NOMO-1 treated with dmso at 0.1 percent for 144 hours (cell line): ENCODE data around the gene SEC14L5.

ENCODE experiments used
- DNase-seq: peaks from one replicate; lab custom pipeline; 2025; ENCODE audit not compliant: unreplicated experiment; lab: John Stamatoyannopoulos, UW

The SEC14L5 gene

DNA sequence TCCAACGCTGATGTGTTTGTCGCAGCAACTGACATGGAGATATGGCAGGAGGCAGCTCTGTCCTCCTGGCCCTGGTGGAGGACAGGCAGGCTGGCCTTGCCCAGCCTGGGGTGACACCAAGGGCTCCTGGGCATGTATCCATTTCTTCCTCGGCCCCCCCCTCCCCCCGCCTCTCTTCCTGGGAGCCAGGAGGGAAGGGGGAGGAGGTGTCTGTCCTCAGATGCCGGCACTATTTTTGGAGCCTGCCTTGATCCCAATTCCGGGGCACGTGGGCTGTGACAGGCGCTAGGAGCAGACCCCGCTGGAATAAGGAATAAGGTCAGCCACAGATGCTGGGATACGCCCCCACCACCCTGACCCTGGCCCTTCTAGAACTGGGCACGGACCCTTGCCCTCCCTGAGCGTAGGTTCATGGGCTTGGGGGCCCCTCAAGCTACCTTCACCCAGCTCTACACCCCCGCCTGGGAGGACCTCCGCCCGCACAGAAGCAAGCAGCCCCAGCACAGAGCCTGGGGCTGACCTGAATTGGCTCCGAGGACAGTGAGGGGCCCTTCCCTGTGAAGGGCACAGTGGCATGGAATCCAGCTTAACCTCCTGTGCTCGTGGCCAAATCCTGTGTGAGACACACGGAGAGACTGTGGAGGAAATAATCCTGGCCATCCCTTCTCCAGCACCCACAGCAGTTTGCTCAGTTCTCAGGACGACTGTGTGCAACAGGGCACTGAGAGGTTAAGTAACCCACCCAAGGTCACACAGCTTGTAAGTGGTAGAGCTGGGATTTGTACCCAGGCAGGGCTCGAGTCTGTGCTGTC, 24.1 kb downstream of the SEC14L5 start:
- no peak for DNase-seq

DNA sequence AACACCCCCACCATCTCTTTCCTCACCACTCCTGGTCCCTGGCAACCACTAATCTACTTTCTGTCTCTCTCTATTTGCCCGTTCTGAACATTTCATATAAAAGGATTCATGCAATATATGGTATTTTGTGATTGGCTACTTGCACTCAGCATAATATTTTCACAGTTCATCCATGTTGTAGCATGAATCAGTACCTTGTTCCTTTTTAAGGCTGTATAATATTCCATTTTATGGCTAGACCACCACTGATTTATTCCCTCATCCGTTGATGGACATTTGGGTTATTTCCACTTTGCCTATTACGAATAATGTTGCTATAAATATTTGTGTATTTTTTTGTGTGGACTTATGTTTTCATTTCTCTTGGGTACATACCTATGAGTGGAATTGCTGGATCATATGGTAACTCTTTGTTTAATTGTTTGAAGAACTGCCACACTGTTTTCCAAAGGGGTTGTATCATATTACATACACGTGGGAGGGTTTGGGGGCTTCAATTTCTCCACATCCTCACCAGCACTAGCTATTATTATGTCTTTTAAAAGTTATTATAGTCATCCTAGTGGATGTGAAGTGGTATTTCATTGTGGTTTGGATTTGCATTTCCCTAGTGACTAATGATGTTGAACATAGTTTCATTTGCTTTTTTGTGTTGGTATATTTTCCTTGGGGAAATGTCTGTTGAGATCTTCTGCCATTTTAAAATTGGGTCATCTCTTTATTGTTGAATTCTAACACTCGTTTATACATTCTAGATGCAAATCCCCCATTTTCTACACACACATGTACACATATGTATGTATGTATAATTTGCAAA, 26.3 kb downstream of the SEC14L5 start:
- no peak for DNase-seq

GRCh38 chr16:4987250-4987579, 29.1 kb downstream of the SEC14L5 start:
- no peak for DNase-seq

DNA sequence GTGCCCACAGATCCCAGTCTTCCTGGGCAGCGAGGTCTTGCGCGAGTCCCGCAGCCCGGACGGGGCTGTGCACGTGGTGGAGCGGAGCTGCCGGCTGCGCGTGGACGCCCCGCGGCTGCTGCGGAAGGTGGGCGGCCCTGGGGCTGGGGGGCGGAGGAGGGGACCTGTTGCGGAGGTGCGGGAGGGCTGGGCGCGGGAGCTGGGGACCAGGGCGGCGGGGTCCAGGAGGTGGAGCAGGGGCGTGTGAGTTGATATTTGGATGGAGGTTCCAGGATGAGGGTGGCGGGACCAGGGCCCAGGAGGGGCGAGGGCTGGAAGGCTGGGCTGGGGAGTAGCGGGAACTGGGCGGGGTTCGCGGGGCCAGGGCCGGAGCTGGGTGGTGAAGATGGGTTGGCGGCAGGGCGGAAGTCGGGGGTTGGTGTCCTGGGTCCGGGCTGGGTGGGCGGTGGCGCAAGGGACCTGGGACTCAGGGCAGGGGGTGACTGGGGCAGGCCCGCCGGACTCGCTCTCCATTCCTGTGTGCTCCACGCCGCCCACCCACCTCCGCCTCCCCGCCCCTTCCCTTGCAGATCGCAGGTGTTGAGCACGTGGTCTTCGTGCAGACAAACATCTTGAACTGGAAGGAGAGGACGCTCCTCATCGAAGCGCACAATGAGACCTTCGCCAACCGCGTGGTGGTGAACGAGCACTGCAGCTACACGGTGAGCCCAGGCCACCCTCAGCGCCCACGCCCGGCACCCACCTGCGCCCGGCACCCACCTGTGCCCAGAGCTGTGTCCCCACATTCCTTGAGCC, 29.6 kb downstream of the SEC14L5 start:
- no peak for DNase-seq

DNA sequence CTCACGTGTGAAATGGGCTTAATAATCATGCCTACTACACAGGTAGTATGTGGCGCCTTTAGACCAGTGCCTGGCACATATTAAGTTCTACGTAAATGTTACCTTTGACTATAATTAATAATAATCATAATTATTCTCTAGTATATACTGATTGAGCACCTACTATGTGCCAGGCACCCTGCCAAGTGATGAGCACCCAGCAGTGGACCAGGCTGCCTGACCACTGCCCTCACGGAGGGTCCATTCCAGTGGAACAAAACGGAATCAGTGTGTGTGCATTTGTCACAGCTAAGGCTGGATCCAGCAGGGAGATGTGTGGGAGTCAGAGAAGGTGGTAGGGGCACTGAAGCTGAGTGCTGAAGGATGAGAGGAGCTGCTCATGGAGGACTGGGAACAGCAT, 30.5 kb downstream of the SEC14L5 start:
- DNase-seq: no peak

DNA sequence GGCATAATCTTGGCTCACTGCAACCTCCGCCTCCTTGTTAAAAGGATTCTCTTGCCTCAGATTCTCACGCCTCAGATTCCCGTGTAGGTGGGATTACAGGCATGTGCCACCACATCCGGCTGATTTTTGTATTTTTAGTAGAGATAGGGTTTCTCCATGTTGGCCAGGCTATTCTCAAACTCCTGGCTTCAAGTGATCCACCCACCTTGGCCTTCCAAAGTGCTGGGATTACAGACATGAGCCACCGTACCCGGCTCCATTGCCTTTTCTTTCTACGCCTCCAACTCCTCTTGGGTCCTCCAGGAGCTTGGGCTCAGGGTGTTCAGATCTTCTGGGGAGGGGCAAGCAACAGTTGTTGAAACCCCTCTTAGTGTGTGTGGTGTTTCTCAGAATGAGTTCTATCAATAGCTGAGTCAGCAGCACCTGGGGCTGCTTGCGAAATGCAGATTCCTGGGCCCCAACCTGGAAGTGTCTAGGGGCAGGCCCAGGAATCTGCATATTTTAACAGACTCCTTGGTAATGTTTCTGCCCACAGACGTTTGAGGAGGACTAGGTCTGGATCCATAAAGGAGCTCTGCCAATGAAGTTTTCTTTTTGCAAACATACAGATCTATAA, 31.4 kb downstream of the SEC14L5 start:
- no peak for DNase-seq

DNA sequence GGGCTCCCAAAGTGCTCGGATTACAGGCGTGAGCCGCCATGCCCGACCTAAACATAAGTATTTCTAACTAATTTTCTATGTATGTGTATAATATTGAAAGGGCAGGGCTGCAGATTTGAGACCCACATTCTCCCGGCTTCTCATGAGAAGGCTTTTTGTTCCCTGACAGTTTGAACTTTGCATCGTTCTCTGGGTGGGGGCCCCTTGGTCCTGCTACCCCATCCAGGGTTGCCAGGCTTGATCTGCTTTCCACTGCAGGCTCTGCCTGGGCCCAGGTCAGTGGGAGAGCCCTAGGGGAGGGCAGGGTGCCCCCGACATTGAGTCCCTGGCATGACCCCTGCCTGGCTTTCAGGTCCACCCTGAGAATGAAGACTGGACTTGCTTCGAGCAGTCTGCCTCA, 32.3 kb downstream of the SEC14L5 start:
- no peak for DNase-seq

DNA sequence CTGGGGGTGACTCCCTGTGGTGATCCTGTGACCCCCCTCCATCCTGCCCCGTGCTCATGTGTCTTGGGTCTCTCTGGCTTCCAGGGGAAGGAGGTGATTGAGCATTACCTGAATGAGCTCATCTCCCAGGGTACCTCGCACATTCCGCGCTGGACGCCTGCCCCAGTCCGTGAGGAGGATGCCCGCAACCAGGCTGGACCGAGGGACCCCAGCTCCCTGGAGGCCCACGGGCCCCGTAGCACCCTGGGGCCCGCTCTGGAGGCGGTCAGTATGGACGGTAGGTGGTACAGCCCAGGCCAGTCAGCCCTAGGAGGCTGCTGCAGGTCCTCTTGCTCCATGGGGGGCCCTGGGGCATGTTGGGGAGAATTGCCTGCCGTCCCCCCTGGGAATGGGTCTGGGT, 33.6 kb downstream of the SEC14L5 start:
- no peak for DNase-seq

- no peak for DNase-seq
Measured at GRCh38 chr16:4994719-4995434, 36.7 kb downstream of the SEC14L5 start.

DNA sequence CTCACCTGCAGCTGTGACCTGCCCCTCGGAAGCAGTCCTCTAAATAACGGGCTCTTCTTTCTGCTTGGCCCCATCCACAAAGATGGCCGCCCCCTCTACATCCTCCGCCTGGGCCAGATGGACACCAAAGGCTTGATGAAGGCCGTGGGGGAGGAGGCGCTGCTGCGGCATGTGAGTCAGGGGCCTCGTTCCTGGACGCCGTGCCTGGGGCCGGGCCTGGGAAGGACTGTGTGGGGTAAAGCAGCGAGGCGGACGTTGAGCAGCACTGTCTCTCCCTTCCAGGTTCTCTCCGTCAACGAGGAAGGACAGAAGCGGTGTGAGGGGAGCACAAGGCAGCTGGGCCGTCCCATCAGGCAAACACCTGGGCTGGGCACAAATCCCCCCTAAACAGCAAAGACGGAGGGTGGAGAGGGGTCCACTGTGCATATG, 42.5 kb downstream of the SEC14L5 start:
- no peak for DNase-seq

GRCh38 chr16:5001571-5001970, 43.4 kb downstream of the SEC14L5 start:
- no peak for DNase-seq

DNA sequence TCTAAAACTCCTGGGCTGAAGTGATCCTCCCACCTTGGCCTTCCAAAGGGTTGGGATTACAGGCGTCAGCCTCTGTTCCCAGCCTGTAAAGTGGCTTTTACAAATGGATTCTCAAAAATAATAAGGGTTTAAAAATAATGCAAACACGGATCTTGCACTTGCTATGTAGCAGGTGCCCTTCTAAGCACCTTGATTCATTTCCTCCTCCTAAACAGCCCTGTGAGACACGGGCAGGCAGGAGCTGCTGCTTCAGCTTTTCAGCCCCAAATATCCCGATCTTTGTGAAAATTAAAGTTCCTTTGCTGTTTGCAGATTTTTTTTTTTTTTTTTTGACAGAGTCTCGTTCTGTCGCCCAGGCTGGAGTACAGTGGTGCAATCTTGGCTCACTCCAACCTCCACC, 43.9 kb downstream of the SEC14L5 start:
- no peak for DNase-seq

GRCh38 chr16:5002699-5003143, 44.6 kb downstream of the SEC14L5 start:
- no peak for DNase-seq

- DNase-seq: no peak
Measured at GRCh38 chr16:5003211-5003610, 45.1 kb downstream of the SEC14L5 start.

DNA sequence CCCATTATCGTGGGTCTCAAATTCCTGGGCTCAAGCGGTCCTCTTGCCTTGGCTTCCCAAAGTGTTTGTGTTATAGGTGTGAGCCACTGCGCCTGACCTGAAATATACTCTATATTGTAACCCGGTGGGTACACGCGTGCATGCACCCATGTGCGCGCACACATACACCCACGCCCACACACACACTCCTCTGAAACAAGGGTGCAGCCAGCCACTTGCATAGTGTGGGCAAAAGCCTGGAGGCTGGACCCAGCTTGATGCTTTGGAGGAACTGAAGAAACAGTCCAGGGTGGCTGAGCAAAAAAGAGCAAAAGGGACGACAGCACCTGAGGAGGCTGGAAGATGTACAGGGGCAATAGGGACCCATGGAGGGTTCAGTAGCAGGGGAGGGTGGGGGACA, 45.7 kb downstream of the SEC14L5 start:
- no peak for DNase-seq

DNA sequence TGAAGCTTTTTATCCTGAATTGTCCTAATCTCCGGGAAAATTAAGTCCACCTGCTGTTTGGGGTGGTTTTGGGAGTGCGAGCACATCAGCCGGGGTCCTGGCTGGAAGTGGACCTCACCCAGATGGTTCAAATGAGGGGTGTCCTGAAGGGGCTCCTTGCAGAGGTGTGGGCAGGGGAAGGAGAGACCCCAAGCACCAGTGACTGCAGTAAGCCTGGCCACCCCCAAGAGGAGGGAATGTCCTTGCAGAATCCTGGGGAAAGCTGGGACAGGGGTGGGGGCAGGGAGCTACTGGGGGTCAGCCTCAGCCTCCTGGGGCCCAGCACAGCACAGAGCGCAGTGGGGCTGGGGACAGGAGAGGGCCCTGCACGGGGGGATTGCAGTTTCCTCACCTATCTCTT, 46.2 kb downstream of the SEC14L5 start:
- DNase-seq: no peak

DNA sequence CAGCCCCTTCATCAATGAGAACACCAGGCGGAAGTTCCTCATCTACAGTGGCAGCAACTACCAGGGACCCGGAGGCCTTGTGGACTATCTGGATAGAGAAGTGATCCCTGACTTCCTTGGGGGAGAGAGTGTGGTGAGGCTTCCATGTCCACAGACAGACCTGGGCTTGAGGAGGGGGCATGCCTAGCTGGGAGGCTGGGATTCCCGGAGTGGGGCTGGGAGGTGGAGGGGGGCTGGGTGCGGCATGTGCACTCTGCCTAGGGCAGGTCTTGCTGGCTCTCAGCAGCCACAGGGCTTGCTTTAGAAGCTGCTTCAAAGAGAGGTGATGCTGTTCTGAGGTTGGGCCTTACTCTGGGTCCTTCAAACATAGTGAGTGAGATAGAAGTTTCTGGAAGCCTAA, 47.8 kb downstream of the SEC14L5 start:
- DNase-seq: no peak

DNA sequence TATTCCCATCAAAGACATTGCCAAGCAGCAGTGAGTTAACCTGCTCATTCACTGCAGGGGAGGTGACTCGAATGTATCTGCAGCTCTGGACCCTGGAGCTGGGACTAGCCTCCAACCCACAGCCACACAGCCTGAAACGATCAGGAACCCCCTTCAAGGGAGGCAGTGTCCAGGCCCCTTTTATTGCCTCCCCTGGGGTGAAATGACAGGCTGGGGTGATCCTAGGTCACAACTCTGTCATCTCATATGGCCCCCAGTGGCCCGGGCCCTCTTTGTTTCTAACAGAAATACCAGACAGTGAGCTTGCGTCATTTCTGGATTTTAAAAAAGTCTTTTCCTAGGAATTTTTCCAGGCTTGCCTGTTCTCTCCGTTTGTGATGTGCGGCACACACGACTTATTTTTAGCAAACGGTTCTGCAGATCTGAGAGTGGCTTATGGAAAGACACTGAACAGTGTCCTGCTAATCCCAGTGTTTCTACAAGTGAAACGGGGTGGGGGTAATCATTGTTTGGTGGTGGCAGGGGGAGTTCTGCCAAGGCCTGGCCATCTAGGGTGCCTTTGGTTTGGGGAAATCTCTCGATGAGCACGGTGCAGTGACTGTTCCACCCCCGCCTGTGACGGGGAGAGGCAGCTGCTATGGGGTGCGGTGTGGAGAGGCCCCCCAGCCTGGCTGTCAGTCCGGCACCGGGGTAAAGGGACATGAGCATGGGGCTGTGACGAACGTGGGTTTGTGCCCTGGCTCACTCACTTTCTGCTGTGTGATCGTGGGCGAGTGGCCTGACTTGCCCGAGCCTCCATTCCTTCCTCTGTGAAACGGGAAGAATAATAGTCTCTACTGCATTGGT, 48.4 kb downstream of the SEC14L5 start:
- no peak for DNase-seq

DNA sequence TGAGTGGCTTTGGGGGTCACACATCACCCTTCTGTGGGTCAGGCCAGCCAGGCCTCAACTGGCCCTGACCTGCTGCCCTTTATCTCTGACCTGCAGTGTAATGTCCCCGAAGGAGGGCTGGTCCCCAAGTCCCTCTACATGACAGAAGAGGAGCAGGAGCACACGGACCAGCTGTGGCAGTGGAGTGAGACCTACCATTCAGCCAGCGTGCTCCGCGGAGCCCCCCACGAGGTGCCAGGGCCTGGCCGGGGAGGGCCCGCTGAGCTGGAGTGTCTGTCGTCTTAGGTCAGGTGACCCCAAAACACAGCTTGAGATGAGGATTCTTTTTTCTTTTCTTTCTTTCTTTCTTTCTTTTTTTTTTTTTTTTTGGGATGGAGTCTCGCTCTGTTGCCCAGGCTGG, 49.1 kb downstream of the SEC14L5 start:
- no peak for DNase-seq

DNA sequence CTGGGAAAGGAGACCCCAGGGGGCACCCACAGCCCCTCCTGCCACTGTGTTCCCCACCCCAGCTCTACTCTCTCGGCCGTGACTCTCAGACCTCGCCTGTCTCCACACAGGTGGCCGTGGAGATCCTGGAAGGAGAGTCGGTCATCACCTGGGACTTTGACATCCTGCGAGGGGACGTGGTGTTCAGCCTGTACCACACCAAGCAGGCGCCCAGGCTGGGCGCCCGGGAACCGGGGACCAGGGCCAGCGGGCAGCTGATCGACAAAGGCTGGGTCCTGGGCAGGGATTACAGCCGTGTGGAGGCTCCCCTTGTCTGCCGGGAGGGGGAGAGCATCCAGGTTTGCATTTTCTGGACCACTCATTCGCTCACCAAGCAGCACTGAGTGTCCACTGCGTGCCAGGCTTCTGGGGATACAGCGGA, 50.2 kb downstream of the SEC14L5 start:
- DNase-seq: no peak
